ENCODE data around the gene DNAH8. TPM values are rescaled to one million over a fixed set of nuclear protein-coding genes. Genes with fewer than 3 reads are reported as not detected.

Gene DNAH8
- polyA plus RNA-seq, 3 donors, result not detected

GRCh38 chr6:38933426-38933825 lies 218.3 kb downstream of the DNAH8 start:
- Mint-ChIP-seq H3K36me3 (no peaks in the 10 kb centered on the region), H3K27me3 (ENCODE audit: low read depth in 3 of 3) (peaks cover 0 to 9% (median 2%) of the 10 kb centered on the region in 3 donors), H3K9me3 (no peaks in the 10 kb centered on the region), H3K4me3 (no peak overlapping the region), H3K27ac (no peak overlapping the region), H3K4me1 (no peaks in the 10 kb centered on the region)
- Histone ChIP-seq H3K27ac (ENCODE audit: low read depth in 1 of 2, low read length in 2 of 2) (no peak overlapping the region), H3K4me3 (replicated peaks in 1 of 3; ENCODE audit: low read depth in 2 of 3, low read length in 3 of 3) (no peak overlapping the region), H2AFZ (ENCODE audit: insufficient read depth, low read depth, low read length, poor library complexity, severe bottlenecking) (no peak overlapping the region), H3K27me3 (ENCODE audit: control insufficient read depth in 2 of 2, insufficient read depth in 2 of 2, low read length in 2 of 2) (peaks cover 3 to 5% of the 10 kb centered on the region in 2 donors), H3K4me1 (ENCODE audit: control insufficient read depth in 1 of 2, insufficient read depth in 2 of 2, low read length in 2 of 2) (no peaks in the 10 kb centered on the region), H3K79me2 (ENCODE audit: insufficient read depth, low read length) (no peaks in the 10 kb centered on the region), H3K36me3 (replicated peaks in 1 of 2; ENCODE audit: control insufficient read depth in 1 of 2, insufficient read depth in 2 of 2, low read length in 2 of 2) (no peaks in the 10 kb centered on the region), H4K20me1 (ENCODE audit: insufficient read depth, low read length) (no peaks in the 10 kb centered on the region), H3K9me3 (replicated peaks in 1 of 2; ENCODE audit: control insufficient read depth in 1 of 2, insufficient read depth in 1 of 2, low read length in 2 of 2) (no peaks in the 10 kb centered on the region), H3K4me2 (replicated peaks; ENCODE audit: extremely low read depth, low read length, poor library complexity, severe bottlenecking) (no peak overlapping the region), H3K9ac (ENCODE audit: insufficient read depth, low read length, poor library complexity, severe bottlenecking) (no peak overlapping the region)
- no peak for DNase-seq
- no CpG with 5 or more reads among the region's 3 CpGs for WGBS (ENCODE audit: insufficient coverage)
- intact Hi-C loops (cut with micrococcal nuclease), result no loop called here
- no peak for TF ChIP-seq CTCF (IDR thresholded peaks at IDR 0.05)

- TF ChIP-seq CTCF (IDR thresholded peaks at IDR 0.05), result no peak
- Mint-ChIP-seq H3K9me3 (no peaks in the 10 kb centered on the region), H3K27me3 (ENCODE audit: low read depth in 3 of 3) (peaks cover 0 to 4% (median 2%) of the 10 kb centered on the region in 3 donors), H3K4me1 (no peaks in the 10 kb centered on the region), H3K4me3 (no peak overlapping the region), H3K36me3 (no peaks in the 10 kb centered on the region), H3K27ac (no peak overlapping the region)
- H3K4me3 ChIP-seq (replicated peaks in 1 of 3; ENCODE audit: low read depth in 2 of 3, low read length in 3 of 3), result no peak overlapping the region
- no peaks in the 10 kb centered on the region for H3K9me3 ChIP-seq (replicated peaks in 1 of 2; ENCODE audit: control insufficient read depth in 1 of 2, insufficient read depth in 1 of 2, low read length in 2 of 2)
- no peak overlapping the region for H3K27ac ChIP-seq (ENCODE audit: low read depth in 1 of 2, low read length in 2 of 2)
- H2AFZ ChIP-seq (ENCODE audit: insufficient read depth, low read depth, low read length, poor library complexity, severe bottlenecking), result no peak overlapping the region
- H3K9ac ChIP-seq (ENCODE audit: insufficient read depth, low read length, poor library complexity, severe bottlenecking), result no peak overlapping the region
- no peaks in the 10 kb centered on the region for H3K36me3 ChIP-seq (replicated peaks in 1 of 2; ENCODE audit: control insufficient read depth in 1 of 2, insufficient read depth in 2 of 2, low read length in 2 of 2)
- no peaks in the 10 kb centered on the region for H3K79me2 ChIP-seq (ENCODE audit: insufficient read depth, low read length)
- intact Hi-C loops (cut with micrococcal nuclease), result no loop called here
- no peak for DNase-seq
- H3K4me2 ChIP-seq (replicated peaks; ENCODE audit: extremely low read depth, low read length, poor library complexity, severe bottlenecking), result no peak overlapping the region
- peaks cover 0 to 2% of the 10 kb centered on the region in 2 donors for H3K27me3 ChIP-seq (ENCODE audit: control insufficient read depth in 2 of 2, insufficient read depth in 2 of 2, low read length in 2 of 2)
- no peaks in the 10 kb centered on the region for H4K20me1 ChIP-seq (ENCODE audit: insufficient read depth, low read length)
- H3K4me1 ChIP-seq (ENCODE audit: control insufficient read depth in 1 of 2, insufficient read depth in 2 of 2, low read length in 2 of 2), result no peaks in the 10 kb centered on the region
- WGBS (ENCODE audit: insufficient coverage), result 100% methylated on average over 1 of the region's 1 CpG
Measured at GRCh38 chr6:38935051-38935450, 219.9 kb downstream of the DNAH8 start.

Measured in CD14-positive monocyte (primary cell).